DND-41 (cell line): Measurements from ENCODE around the gene ADSS1.

Experiments used
- ATAC-seq: fragments of 200-7000 bp; cut with Tn5 transposase; 3 replicates; pipeline ENCODE4 v1.9.1; 2021; ENCODE audit warnings: low read depth; ENCODE audit not compliant: insufficient read depth
- DNase-seq: peaks from one replicate; pipeline ENCODE4 v3.0.0-alpha.2; 2020
- H2AFZ ChIP-seq: 2 replicates; pipeline ENCODE4 v1.6.0; 2012; ENCODE audit warnings: low read depth, low read length
- H3K27ac ChIP-seq: 2 replicates; pipeline ENCODE4 v1.5.1; 2012; ENCODE audit warnings: low read length, inconsistent platforms
- H3K27me3 ChIP-seq: fragments of 200-600 bp; sonication (generic); 2 replicates; pipeline ENCODE4 v1.6.0; 2012; ENCODE audit warnings: low read length, mild to moderate bottlenecking, inconsistent platforms; ENCODE audit not compliant: insufficient read depth, poor library complexity
- H3K36me3 ChIP-seq: 2 replicates; pipeline ENCODE4 v1.5.1; 2012; ENCODE audit warnings: low read length, inconsistent platforms; ENCODE audit not compliant: insufficient read depth
- H3K4me1 ChIP-seq: 2 replicates; pipeline ENCODE4 v1.5.1; 2012; ENCODE audit warnings: mild to moderate bottlenecking, low read length; ENCODE audit not compliant: insufficient read depth
- H3K4me2 ChIP-seq: 2 replicates; pipeline ENCODE4 v1.6.0; 2012; ENCODE audit warnings: mild to moderate bottlenecking, moderate library complexity, low read length, inconsistent platforms; ENCODE audit not compliant: insufficient read depth
- H3K4me3 ChIP-seq, 2 experiments: fragments of 200-600 bp in 1 of 2; shearing (Covaris generic) in 1 of 2; 2 replicates each; pipeline ENCODE4 v1.5.1; 2012 to 2016; ENCODE audit warnings: inconsistent platforms in 2 of 2, low read length in 2 of 2, mild to moderate bottlenecking in 2 of 2, low read depth in 1 of 2, moderate library complexity in 1 of 2
- H3K79me2 ChIP-seq: 2 replicates; pipeline ENCODE4 v1.6.0; 2012; ENCODE audit warnings: low read length, inconsistent platforms; ENCODE audit not compliant: insufficient read depth
- H3K9ac ChIP-seq: 2 replicates; pipeline ENCODE4 v1.6.0; 2012; ENCODE audit warnings: low read depth, mild to moderate bottlenecking, inconsistent platforms, low read length, moderate library complexity
- H3K9me3 ChIP-seq: 2 replicates; pipeline ENCODE4 v1.5.1; 2012; ENCODE audit warnings: low read length, moderate library complexity, mild to moderate bottlenecking, inconsistent platforms; ENCODE audit not compliant: insufficient read depth, severe bottlenecking
- H4K20me1 ChIP-seq: 2 replicates; pipeline ENCODE4 v1.6.0; 2012; ENCODE audit warnings: low read length; ENCODE audit not compliant: insufficient read depth
- EZH2 ChIP-seq: IDR thresholded peaks from 3 replicates; pipeline ENCODE4 v1.6.1; 2012; ENCODE audit warnings: borderline replicate concordance, low read depth, mild to moderate bottlenecking, moderate library complexity, low read length, inconsistent platforms; ENCODE audit not compliant: severe bottlenecking
- TF ChIP-seq, protein P1 (sequence below): IDR thresholded peaks from 2 replicates; pipeline ENCODE4 v1.5.1; 2012; ENCODE audit warnings: borderline replicate concordance, low read length, moderate library complexity, mild to moderate bottlenecking; ENCODE audit not compliant: poor library complexity, severe bottlenecking; ENCODE audit errors: extremely low read depth

Gene ADSS1

DNA sequence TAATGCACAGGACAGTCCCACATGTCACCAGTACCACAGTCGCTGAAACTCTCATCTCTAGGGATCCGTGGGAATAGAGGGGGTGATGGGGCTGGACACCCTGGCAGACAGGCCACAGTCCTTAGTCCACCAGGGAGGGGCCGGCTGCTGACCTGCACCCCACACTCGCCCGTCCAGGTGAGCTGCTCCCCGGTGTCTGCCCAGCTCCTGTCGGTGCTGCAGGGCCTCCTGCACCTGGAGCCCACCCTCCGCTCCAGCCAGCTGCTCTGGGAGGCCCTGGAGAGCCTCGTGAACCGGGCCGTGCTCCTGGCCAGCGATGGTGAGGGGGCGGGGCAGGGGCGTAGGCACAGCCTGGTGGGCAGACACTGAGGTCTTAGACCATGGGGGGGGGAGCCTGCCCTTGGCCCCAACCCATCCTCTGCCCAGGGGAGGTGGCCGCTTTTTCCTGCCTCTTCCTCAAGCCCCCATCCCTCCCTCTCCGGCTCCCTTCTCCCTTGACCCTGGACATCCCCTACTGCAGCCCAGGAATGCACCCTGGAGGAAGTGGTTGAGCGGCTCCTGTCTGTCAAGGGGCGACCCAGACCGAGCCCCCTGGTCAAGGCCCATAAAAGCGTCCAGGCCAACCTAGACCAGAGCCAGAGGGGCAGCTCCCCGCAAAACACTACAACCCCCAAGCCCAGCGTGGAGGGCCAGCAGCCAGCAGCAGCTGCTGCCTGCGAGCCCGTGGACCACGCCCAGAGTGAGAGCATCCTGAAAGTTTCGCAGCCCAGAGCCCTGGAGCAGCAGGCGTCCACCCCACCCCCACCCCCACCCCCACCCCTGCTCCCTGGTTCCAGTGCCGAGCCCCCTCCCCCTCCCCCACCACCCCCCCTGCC, 17.1 kb upstream of the ADSS1 start:
- Histone ChIP-seq H4K20me1 (peaks cover 21% of the 10 kb centered on the region), H3K4me3 (no peak overlapping the region), H3K27ac (no peak overlapping the region), H3K9me3 (no peaks in the 10 kb centered on the region), H2AFZ (no peak overlapping the region), H3K4me1 (no peaks in the 10 kb centered on the region), H3K79me2 (no peaks in the 10 kb centered on the region), H3K36me3 (peaks cover 67% of the 10 kb centered on the region), H3K4me2 (no peak overlapping the region), H3K27me3 (no peaks in the 10 kb centered on the region), H3K9ac (no peak overlapping the region)
- ATAC-seq = no peak
- no peak for DNase-seq
- TF ChIP-seq EZH2 = no peak
- TF ChIP-seq, protein P1, sequence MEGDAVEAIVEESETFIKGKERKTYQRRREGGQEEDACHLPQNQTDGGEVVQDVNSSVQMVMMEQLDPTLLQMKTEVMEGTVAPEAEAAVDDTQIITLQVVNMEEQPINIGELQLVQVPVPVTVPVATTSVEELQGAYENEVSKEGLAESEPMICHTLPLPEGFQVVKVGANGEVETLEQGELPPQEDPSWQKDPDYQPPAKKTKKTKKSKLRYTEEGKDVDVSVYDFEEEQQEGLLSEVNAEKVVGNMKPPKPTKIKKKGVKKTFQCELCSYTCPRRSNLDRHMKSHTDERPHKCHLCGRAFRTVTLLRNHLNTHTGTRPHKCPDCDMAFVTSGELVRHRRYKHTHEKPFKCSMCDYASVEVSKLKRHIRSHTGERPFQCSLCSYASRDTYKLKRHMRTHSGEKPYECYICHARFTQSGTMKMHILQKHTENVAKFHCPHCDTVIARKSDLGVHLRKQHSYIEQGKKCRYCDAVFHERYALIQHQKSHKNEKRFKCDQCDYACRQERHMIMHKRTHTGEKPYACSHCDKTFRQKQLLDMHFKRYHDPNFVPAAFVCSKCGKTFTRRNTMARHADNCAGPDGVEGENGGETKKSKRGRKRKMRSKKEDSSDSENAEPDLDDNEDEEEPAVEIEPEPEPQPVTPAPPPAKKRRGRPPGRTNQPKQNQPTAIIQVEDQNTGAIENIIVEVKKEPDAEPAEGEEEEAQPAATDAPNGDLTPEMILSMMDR = no peak

DNA sequence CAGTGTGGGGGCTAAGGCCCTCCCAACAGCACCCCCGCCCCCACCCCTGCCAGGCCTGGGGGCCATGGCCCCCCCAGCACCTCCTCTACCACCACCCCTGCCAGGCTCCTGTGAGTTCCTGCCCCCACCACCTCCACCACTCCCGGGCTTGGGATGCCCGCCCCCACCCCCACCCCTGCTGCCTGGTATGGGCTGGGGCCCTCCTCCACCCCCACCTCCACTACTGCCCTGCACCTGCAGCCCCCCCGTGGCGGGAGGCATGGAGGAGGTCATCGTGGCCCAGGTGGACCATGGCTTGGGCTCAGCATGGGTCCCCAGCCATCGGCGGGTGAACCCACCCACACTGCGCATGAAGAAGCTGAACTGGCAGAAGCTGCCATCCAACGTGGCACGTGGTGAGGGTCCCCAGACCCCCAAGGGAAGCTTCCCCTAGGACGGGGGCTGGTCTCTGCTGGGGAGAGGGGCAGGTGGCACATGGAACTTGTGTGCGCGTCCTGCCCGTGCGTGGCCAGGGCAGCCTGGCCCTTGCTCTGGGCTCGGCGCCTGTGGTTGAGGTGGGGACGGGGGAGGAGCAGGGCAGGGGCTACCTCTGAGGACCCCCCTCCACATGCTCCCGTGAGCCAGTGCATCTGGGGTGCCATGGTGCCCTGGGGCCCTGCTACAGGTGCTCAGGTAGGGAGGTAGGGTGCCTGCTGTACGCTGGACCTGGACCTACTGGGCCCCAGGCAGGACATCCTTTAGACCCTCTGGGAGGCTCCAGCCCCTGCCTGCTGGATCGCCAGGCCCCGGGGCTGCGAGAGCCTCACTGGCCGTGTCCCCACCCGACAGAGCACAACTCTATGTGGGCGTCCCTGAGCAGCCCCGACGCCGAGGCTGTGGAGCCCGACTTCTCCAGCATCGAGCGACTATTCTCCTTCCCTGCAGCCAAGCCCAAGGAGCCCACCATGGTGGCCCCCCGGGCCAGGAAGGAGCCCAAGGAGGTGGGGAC, 16.1 kb upstream of the ADSS1 start:
- H2AFZ ChIP-seq = no peak overlapping the region
- no peak for DNase-seq
- no peak for TF ChIP-seq EZH2
- TF ChIP-seq, protein P1 = no peak
- no peaks in the 10 kb centered on the region for H3K27me3 ChIP-seq
- no peaks in the 10 kb centered on the region for H3K9me3 ChIP-seq
- H3K4me3 ChIP-seq = no peak overlapping the region
- H3K27ac ChIP-seq = no peak overlapping the region
- H3K36me3 ChIP-seq = peaks cover 68% of the 10 kb centered on the region
- H3K9ac ChIP-seq = no peak overlapping the region
- no peaks in the 10 kb centered on the region for H3K4me1 ChIP-seq
- H3K4me2 ChIP-seq = no peak overlapping the region
- ATAC-seq = peak; percentile 7; the same call in 2 of the 3 replicates
- H3K79me2 ChIP-seq = no peaks in the 10 kb centered on the region
- H4K20me1 ChIP-seq = peaks cover 18% of the 10 kb centered on the region

- ATAC-seq = peak; percentile 86
- H3K79me2 ChIP-seq = no peaks in the 10 kb centered on the region
- DNase-seq = peak; percentile 74
- peaks cover 18% of the 10 kb centered on the region for H4K20me1 ChIP-seq
- H3K4me3 ChIP-seq = no peak overlapping the region
- no peaks in the 10 kb centered on the region for H3K9me3 ChIP-seq
- H3K27me3 ChIP-seq = no peaks in the 10 kb centered on the region
- no peak overlapping the region for H2AFZ ChIP-seq
- H3K9ac ChIP-seq = no peak overlapping the region
- no peak overlapping the region for H3K27ac ChIP-seq
- no peak for TF ChIP-seq EZH2
- TF ChIP-seq, protein P1 = peak; percentile 98
- H3K36me3 ChIP-seq = peaks cover 68% of the 10 kb centered on the region
- no peaks in the 10 kb centered on the region for H3K4me1 ChIP-seq
- H3K4me2 ChIP-seq = no peak overlapping the region
Observed at GRCh38 chr14:104708606-104709268, 15.3 kb upstream of the ADSS1 start.
